ENCODE results near the gene PDIA6. TPM values are rescaled to one million over a fixed set of nuclear protein-coding genes. Genes with fewer than 3 reads are reported as not detected.
A peak's percentile ranks its signal among the peaks of the same experiment; 100 is the strongest.
"Not testable (repeated sequence)": the region's sequence is repeated elsewhere in the genome, so short reads cannot be mapped to it uniquely, and the experiment has no call there.

The PDIA6 gene
- total RNA-seq, 1 donor from 2014 or later = 85.8 TPM

- peaks cover 1% of the 10 kb centered on the region for H3K9me3 Mint-ChIP-seq (ENCODE audit: unreplicated experiment)
- no peak for DNase-seq
- peaks cover 2% of the 10 kb centered on the region for H3K27me3 Mint-ChIP-seq (ENCODE audit: unreplicated experiment)
- no peak overlapping the region for H3K27ac Mint-ChIP-seq (ENCODE audit: unreplicated experiment)
- H3K36me3 Mint-ChIP-seq (ENCODE audit: unreplicated experiment) = no peaks in the 10 kb centered on the region
- TF ChIP-seq CTCF (IDR thresholded peaks at IDR 0.05; ENCODE audit: partially characterized antibody, unreplicated experiment) = no peak
- no peak overlapping the region for H3K4me3 Mint-ChIP-seq (ENCODE audit: unreplicated experiment)
- H3K4me1 Mint-ChIP-seq (ENCODE audit: low read depth, unreplicated experiment) = peaks cover 5% of the 10 kb centered on the region
Observed at GRCh38 chr2:10818984-10819383, 6.4 kb upstream of the PDIA6 start.

GRCh38 chr2:10818305-10818704, 5.7 kb upstream of the PDIA6 start:
- H3K36me3 Mint-ChIP-seq (ENCODE audit: unreplicated experiment); H3K27me3 Mint-ChIP-seq (ENCODE audit: unreplicated experiment); H3K4me3 Mint-ChIP-seq (ENCODE audit: unreplicated experiment); H3K9me3 Mint-ChIP-seq (ENCODE audit: unreplicated experiment); H3K4me1 Mint-ChIP-seq (ENCODE audit: low read depth, unreplicated experiment); DNase-seq; H3K27ac Mint-ChIP-seq (ENCODE audit: unreplicated experiment): not testable (repeated sequence)

GRCh38 chr2:10817413-10817812, 4.8 kb upstream of the PDIA6 start:
- H3K27ac Mint-ChIP-seq (ENCODE audit: unreplicated experiment) = no peak overlapping the region
- DNase-seq = no peak
- peaks cover 5% of the 10 kb centered on the region for H3K4me1 Mint-ChIP-seq (ENCODE audit: low read depth, unreplicated experiment)
- H3K9me3 Mint-ChIP-seq (ENCODE audit: unreplicated experiment) = peaks cover 1% of the 10 kb centered on the region
- H3K4me3 Mint-ChIP-seq (ENCODE audit: unreplicated experiment) = no peak overlapping the region
- peaks cover 2% of the 10 kb centered on the region for H3K27me3 Mint-ChIP-seq (ENCODE audit: unreplicated experiment)
- no peaks in the 10 kb centered on the region for H3K36me3 Mint-ChIP-seq (ENCODE audit: unreplicated experiment)
- no peak for TF ChIP-seq CTCF (IDR thresholded peaks at IDR 0.05; ENCODE audit: partially characterized antibody, unreplicated experiment)

- peaks cover 8% of the 10 kb centered on the region for H3K9me3 Mint-ChIP-seq (ENCODE audit: unreplicated experiment)
- peaks cover 10% of the 10 kb centered on the region for H3K27me3 Mint-ChIP-seq (ENCODE audit: unreplicated experiment)
- peaks cover 21% of the 10 kb centered on the region for H3K4me1 Mint-ChIP-seq (ENCODE audit: low read depth, unreplicated experiment)
- TF ChIP-seq CTCF (IDR thresholded peaks at IDR 0.05; ENCODE audit: partially characterized antibody, unreplicated experiment) = no peak
- H3K4me3 Mint-ChIP-seq (ENCODE audit: unreplicated experiment) = peak overlapping the region; percentile 70
- H3K27ac Mint-ChIP-seq (ENCODE audit: unreplicated experiment) = no peak overlapping the region
- no peak for DNase-seq
- H3K36me3 Mint-ChIP-seq (ENCODE audit: unreplicated experiment) = no peaks in the 10 kb centered on the region
Observed at GRCh38 chr2:10814571-10815331, 2.2 kb upstream of the PDIA6 start.

- peak overlapping the region; percentile 75 for H3K4me3 Mint-ChIP-seq (ENCODE audit: unreplicated experiment)
- TF ChIP-seq CTCF (IDR thresholded peaks at IDR 0.05; ENCODE audit: partially characterized antibody, unreplicated experiment) = no peak
- peaks cover 21% of the 10 kb centered on the region for H3K4me1 Mint-ChIP-seq (ENCODE audit: low read depth, unreplicated experiment)
- peaks cover 10% of the 10 kb centered on the region for H3K27me3 Mint-ChIP-seq (ENCODE audit: unreplicated experiment)
- DNase-seq = no peak
- peaks cover 8% of the 10 kb centered on the region for H3K9me3 Mint-ChIP-seq (ENCODE audit: unreplicated experiment)
- no peaks in the 10 kb centered on the region for H3K36me3 Mint-ChIP-seq (ENCODE audit: unreplicated experiment)
- H3K27ac Mint-ChIP-seq (ENCODE audit: unreplicated experiment) = no peak overlapping the region
Observed at GRCh38 chr2:10814142-10814541, 1.6 kb upstream of the PDIA6 start.

- DNase-seq; H3K27me3 Mint-ChIP-seq (ENCODE audit: unreplicated experiment); H3K27ac Mint-ChIP-seq (ENCODE audit: unreplicated experiment); H3K36me3 Mint-ChIP-seq (ENCODE audit: unreplicated experiment); H3K9me3 Mint-ChIP-seq (ENCODE audit: unreplicated experiment): not testable (repeated sequence)
- peaks cover 22% of the 10 kb centered on the region for H3K4me1 Mint-ChIP-seq (ENCODE audit: low read depth, unreplicated experiment)
- H3K4me3 Mint-ChIP-seq (ENCODE audit: unreplicated experiment) = peak overlapping the region; percentile 82
Observed at GRCh38 chr2:10813163-10814138, 866 bp upstream of the PDIA6 start.
